OCI-LY7 (cell line): Measurements from ENCODE around the gene ZNF407. TPM values are rescaled to one million over a fixed set of nuclear protein-coding genes. Genes with fewer than 3 reads are reported as not detected.

Experiments used
- BruUV-seq: library from RNA; stranded (reverse); fragments of 400-500 nt; replicated peaks from 2 replicates; lab custom pipeline; 2021; lab: Mats Ljungman, UMichigan
- CTCF ChIA-PET: fragments of 300-600 bp; sonication (Branson Sonifier 250); formaldehyde crosslinking; loops from one replicate; lab custom pipeline; 2022; ENCODE audit warnings: antibody characterized with exemption; ENCODE audit not compliant: unreplicated experiment; lab: Charles Lee
- POLR2A ChIA-PET: fragments of 300-600 bp; sonication (Branson Sonifier 250); formaldehyde crosslinking; loops from one replicate; lab custom pipeline; 2022; ENCODE audit warnings: antibody characterized with exemption; lab: Charles Lee
- DNase-seq: peaks from one replicate; pipeline ENCODE4 v3.0.0-alpha.2; 2015; ENCODE audit warnings: low spot score
- H2AFZ ChIP-seq: fragments of 200-600 bp; sonication (generic), shearing (Covaris generic); 2 replicates; pipeline ENCODE4 v1.6.1; 2014; ENCODE audit warnings: mild to moderate bottlenecking, antibody characterized with exemption, low read length, moderate library complexity
- H3K27ac ChIP-seq: fragments of 200-600 bp; sonication (generic); 2 replicates; pipeline ENCODE4 v1.5.1; 2014; ENCODE audit warnings: mixed run types, low read depth, mild to moderate bottlenecking, moderate library complexity, low read length, inconsistent platforms; ENCODE audit not compliant: poor library complexity, severe bottlenecking
- H3K36me3 ChIP-seq: fragments of 200-600 bp; sonication (generic); 2 replicates; pipeline ENCODE4 v1.6.1; 2014; ENCODE audit warnings: mild to moderate bottlenecking, antibody characterized with exemption, low read length, moderate library complexity, mixed read lengths; ENCODE audit not compliant: insufficient read depth
- H3K4me1 ChIP-seq: fragments of 200-600 bp; sonication (generic); 2 replicates; pipeline ENCODE4 v1.5.1; 2014; ENCODE audit warnings: mild to moderate bottlenecking, low read length; ENCODE audit not compliant: insufficient read depth, poor library complexity, severe bottlenecking
- H3K4me2 ChIP-seq: fragments of 200-600 bp; sonication (generic); 2 replicates; pipeline ENCODE4 v1.6.1; 2014; ENCODE audit warnings: mild to moderate bottlenecking, low read length
- H3K4me3 ChIP-seq: fragments of 200-600 bp; sonication (generic); 2 replicates; pipeline ENCODE4 v1.5.1; 2014; ENCODE audit warnings: mild to moderate bottlenecking, low read depth, low read length; ENCODE audit not compliant: poor library complexity, severe bottlenecking
- H3K79me2 ChIP-seq: fragments of 200-600 bp; sonication (generic); 2 replicates; pipeline ENCODE4 v1.6.1; 2016; ENCODE audit warnings: low read depth, mild to moderate bottlenecking, low read length, moderate library complexity, mixed read lengths; ENCODE audit not compliant: insufficient read depth
- H3K9me2 ChIP-seq: fragments of 200-600 bp; sonication (generic); 2 replicates; pipeline ENCODE4 v1.6.1; 2016; ENCODE audit warnings: mild to moderate bottlenecking, low read length, mixed read lengths; ENCODE audit not compliant: insufficient read depth
- H3K9me3 ChIP-seq: fragments of 200-600 bp; sonication (generic); 2 replicates; pipeline ENCODE4 v1.6.1; 2014; ENCODE audit warnings: mild to moderate bottlenecking, mixed run types, low read length, mixed read lengths
- H4K20me1 ChIP-seq: fragments of 200-600 bp; sonication (generic); 2 replicates; pipeline ENCODE4 v1.6.1; 2014; ENCODE audit warnings: mild to moderate bottlenecking, antibody characterized with exemption, low read length, moderate library complexity, mixed read lengths; ENCODE audit not compliant: insufficient read depth
- EZH2phosphoT487 ChIP-seq: fragments of 200-600 bp; sonication (generic); IDR thresholded peaks from 2 replicates; pipeline ENCODE4 v1.6.1; 2018; ENCODE audit warnings: low read depth, borderline replicate concordance, mild to moderate bottlenecking, mixed run types, antibody characterized with exemption, low read length, moderate library complexity, mixed read lengths
- intact Hi-C: fragments of 100-400 bp; cut with micrococcal nuclease; formaldehyde crosslinking; loops from one replicate; pipeline ENCODE4 v1.10.0; 2022; ENCODE audit not compliant: unreplicated experiment
- total RNA-seq, 2 experiments: library from RNA; depleted of rRNA in 1 of 2; stranded (reverse); fragments of >200 nt in 1 of 2; shearing (Covaris generic) in 1 of 2; gene quantifications; 2 replicates each; pipeline ENCODE4 v1.2.3, GENCODE V29; 2014 to 2022
- TF ChIP-seq, protein P1 (sequence below): fragments of 200-600 bp; sonication (generic); conservative IDR thresholded peaks from 2 replicates; pipeline ENCODE4 v1.5.1; 2014; ENCODE audit warnings: mild to moderate bottlenecking, antibody characterized with exemption, low read length, moderate library complexity, mixed read lengths

The ZNF407 gene
- total RNA-seq, 2 experiments from 2014 or later = 8.9 to 11.9 TPM

DNA sequence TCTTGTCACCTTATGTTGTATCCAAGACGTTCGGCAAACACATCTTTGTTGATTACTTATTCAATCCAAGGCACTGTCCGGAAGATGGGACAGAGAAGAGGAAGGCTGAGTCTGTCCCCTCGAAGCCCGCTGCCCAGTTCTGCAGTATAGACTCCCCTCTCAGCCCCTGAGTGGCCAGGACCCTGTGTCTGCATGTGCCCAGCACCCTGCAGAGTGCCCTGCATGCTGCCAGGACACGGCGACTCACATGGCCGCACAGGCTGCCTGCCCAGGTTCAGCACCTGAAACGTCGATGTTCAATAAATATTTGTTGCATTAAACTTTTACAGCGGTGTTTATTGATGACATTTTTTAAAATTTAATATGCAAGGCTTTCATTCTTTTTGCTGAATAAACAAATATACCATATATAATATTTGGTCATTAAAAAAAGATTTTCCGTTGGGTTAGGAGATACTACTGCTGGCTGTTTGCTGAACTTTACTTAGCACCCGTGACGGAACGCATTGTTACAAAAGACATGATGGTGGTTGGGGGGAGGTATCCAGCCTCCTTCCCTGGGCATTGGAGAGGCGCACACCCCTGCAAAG, 464.7 kb downstream of the ZNF407 start:
- Histone ChIP-seq H3K27ac (no peak overlapping the region), H3K4me3 (no peak overlapping the region), H3K4me2 (no peak overlapping the region), H3K79me2 (no peaks in the 10 kb centered on the region), H3K4me1 (no peaks in the 10 kb centered on the region), H2AFZ (no peak overlapping the region), H3K36me3 (no peaks in the 10 kb centered on the region), H3K9me2 (no peaks in the 10 kb centered on the region), H4K20me1 (no peaks in the 10 kb centered on the region), H3K9me3 (no peaks in the 10 kb centered on the region)
- intact Hi-C loops = no loop called here
- POLR2A ChIA-PET = no interaction called here
- CTCF ChIA-PET = no interaction called here
- BruUV-seq = no TSS peak
- no peak for DNase-seq
- TF ChIP-seq, protein P1, sequence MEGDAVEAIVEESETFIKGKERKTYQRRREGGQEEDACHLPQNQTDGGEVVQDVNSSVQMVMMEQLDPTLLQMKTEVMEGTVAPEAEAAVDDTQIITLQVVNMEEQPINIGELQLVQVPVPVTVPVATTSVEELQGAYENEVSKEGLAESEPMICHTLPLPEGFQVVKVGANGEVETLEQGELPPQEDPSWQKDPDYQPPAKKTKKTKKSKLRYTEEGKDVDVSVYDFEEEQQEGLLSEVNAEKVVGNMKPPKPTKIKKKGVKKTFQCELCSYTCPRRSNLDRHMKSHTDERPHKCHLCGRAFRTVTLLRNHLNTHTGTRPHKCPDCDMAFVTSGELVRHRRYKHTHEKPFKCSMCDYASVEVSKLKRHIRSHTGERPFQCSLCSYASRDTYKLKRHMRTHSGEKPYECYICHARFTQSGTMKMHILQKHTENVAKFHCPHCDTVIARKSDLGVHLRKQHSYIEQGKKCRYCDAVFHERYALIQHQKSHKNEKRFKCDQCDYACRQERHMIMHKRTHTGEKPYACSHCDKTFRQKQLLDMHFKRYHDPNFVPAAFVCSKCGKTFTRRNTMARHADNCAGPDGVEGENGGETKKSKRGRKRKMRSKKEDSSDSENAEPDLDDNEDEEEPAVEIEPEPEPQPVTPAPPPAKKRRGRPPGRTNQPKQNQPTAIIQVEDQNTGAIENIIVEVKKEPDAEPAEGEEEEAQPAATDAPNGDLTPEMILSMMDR = no peak
- TF ChIP-seq EZH2phosphoT487 = no peak

- no peaks in the 10 kb centered on the region for H3K36me3 ChIP-seq
- H3K79me2 ChIP-seq = no peaks in the 10 kb centered on the region
- no peak overlapping the region for H3K4me3 ChIP-seq
- no peaks in the 10 kb centered on the region for H3K9me2 ChIP-seq
- H3K4me1 ChIP-seq = no peaks in the 10 kb centered on the region
- H4K20me1 ChIP-seq = no peaks in the 10 kb centered on the region
- CTCF ChIA-PET = no interaction called here
- BruUV-seq = no TSS peak
- H3K9me3 ChIP-seq = no peaks in the 10 kb centered on the region
- TF ChIP-seq, protein P1 = no peak
- no peak for TF ChIP-seq EZH2phosphoT487
- DNase-seq = no peak
- intact Hi-C loops = no loop called here
- no peak overlapping the region for H3K4me2 ChIP-seq
- POLR2A ChIA-PET = no interaction called here
- H3K27ac ChIP-seq = no peak overlapping the region
- no peak overlapping the region for H2AFZ ChIP-seq
Observed at GRCh38 chr18:75063196-75063595, 465.5 kb downstream of the ZNF407 start.

GRCh38 chr18:75063615-75064512, 466.2 kb downstream of the ZNF407 start:
- no peak overlapping the region for H2AFZ ChIP-seq
- no peak overlapping the region for H3K4me3 ChIP-seq
- H3K79me2 ChIP-seq = no peaks in the 10 kb centered on the region
- no peaks in the 10 kb centered on the region for H3K36me3 ChIP-seq
- H3K27ac ChIP-seq = no peak overlapping the region
- no peaks in the 10 kb centered on the region for H3K4me1 ChIP-seq
- DNase-seq = no peak
- POLR2A ChIA-PET = no interaction called here
- no peaks in the 10 kb centered on the region for H4K20me1 ChIP-seq
- no peak for TF ChIP-seq EZH2phosphoT487
- TF ChIP-seq, protein P1 = no peak
- H3K4me2 ChIP-seq = no peak overlapping the region
- BruUV-seq = no TSS peak
- H3K9me2 ChIP-seq = no peaks in the 10 kb centered on the region
- CTCF ChIA-PET = no interaction called here
- H3K9me3 ChIP-seq = no peaks in the 10 kb centered on the region
- intact Hi-C loops = no loop called here
